Neural progenitor cell (in vitro differentiated cells): ENCODE data around the gene TRAPPC4. TPM values are rescaled to one million over a fixed set of nuclear protein-coding genes. Genes with fewer than 3 reads are reported as not detected.

Source experiments
- DNase-seq: peaks from one replicate; pipeline ENCODE4 v3.0.0-alpha.2; 2016; ENCODE audit warnings: low spot score
- H2AFZ ChIP-seq: fragments of 200-600 bp; sonication (generic); replicated peaks from 2 replicates; pipeline ENCODE4 v1.6.1; 2016; ENCODE audit warnings: antibody characterized with exemption
- H3F3A ChIP-seq: fragments of 200-600 bp; sonication (generic); 2 replicates; pipeline ENCODE4 v1.6.1; 2016; ENCODE audit warnings: antibody characterized with exemption, low read depth
- H3K27ac ChIP-seq: fragments of 200-600 bp; sonication (generic); 2 replicates; pipeline ENCODE4 v1.5.1; 2016; ENCODE audit warnings: mild to moderate bottlenecking
- H3K27me3 ChIP-seq: fragments of 200-600 bp; sonication (generic); 2 replicates; pipeline ENCODE4 v1.6.1; 2016; ENCODE audit warnings: mild to moderate bottlenecking, moderate library complexity
- H3K36me3 ChIP-seq: fragments of 200-600 bp; sonication (generic); 2 replicates; pipeline ENCODE4 v1.5.1; 2016
- H3K4me1 ChIP-seq: fragments of 200-600 bp; sonication (generic); 2 replicates; pipeline ENCODE4 v1.6.1; 2016; ENCODE audit warnings: mixed run types
- H3K4me2 ChIP-seq: fragments of 200-600 bp; sonication (generic); 2 replicates; pipeline ENCODE4 v1.6.1; 2016
- H3K4me3 ChIP-seq: fragments of 200-600 bp; sonication (generic); 2 replicates; pipeline ENCODE4 v1.5.1; 2016
- H3K79me2 ChIP-seq: fragments of 200-600 bp; sonication (generic); 2 replicates; pipeline ENCODE4 v1.6.1; 2016; ENCODE audit warnings: low read depth
- H3K9ac ChIP-seq: fragments of 200-600 bp; sonication (generic); 2 replicates; pipeline ENCODE4 v1.6.1; 2016
- H3K9me3 ChIP-seq: fragments of 200-600 bp; sonication (generic); 2 replicates; pipeline ENCODE4 v1.5.1; 2016; ENCODE audit warnings: low read depth
- H4K20me1 ChIP-seq: fragments of 200-600 bp; sonication (generic); 2 replicates; pipeline ENCODE4 v1.6.1; 2016; ENCODE audit warnings: low read depth
- H3K27ac Mint-ChIP-seq: 3 replicates; pipeline ENCODE4 v1.8.0; 2021; ENCODE audit warnings: mixed read lengths
- H3K27me3 Mint-ChIP-seq: 2 replicates; pipeline ENCODE4 v1.8.0; 2022; ENCODE audit warnings: low read depth, mild to moderate bottlenecking, inconsistent platforms, moderate library complexity, mixed read lengths; ENCODE audit not compliant: insufficient read depth
- H3K36me3 Mint-ChIP-seq: 3 replicates; pipeline ENCODE4 v1.8.0; 2021; ENCODE audit warnings: mixed read lengths
- H3K4me1 Mint-ChIP-seq: 3 replicates; pipeline ENCODE4 v1.8.0; 2021; ENCODE audit warnings: mixed read lengths
- H3K4me3 Mint-ChIP-seq: 3 replicates; pipeline ENCODE4 v1.8.0; 2021; ENCODE audit warnings: mild to moderate bottlenecking, moderate library complexity, mixed read lengths
- H3K9me3 Mint-ChIP-seq: 3 replicates; pipeline ENCODE4 v1.8.0; 2020; ENCODE audit warnings: mixed read lengths
- EZH2 ChIP-seq: fragments of 200-600 bp; sonication (generic); IDR thresholded peaks from 2 replicates; pipeline ENCODE4 v1.6.1; 2017; ENCODE audit warnings: antibody characterized with exemption, mild to moderate bottlenecking, moderate library complexity
- EZH2phosphoT487 ChIP-seq: fragments of 200-600 bp; sonication (generic); IDR thresholded peaks from 2 replicates; pipeline ENCODE4 v1.6.1; 2017; ENCODE audit warnings: antibody characterized with exemption
- total RNA-seq: library from RNA; depleted of rRNA; stranded (reverse); fragments of >200 nt; gene quantifications from 2 replicates; pipeline ENCODE4 v1.2.3, GENCODE V29; 2015; ENCODE audit warnings: low replicate concordance
- TF ChIP-seq, protein P1 (sequence below): fragments of 200-600 bp; sonication (generic); IDR thresholded peaks from 2 replicates; pipeline ENCODE4 v1.5.1; 2017; ENCODE audit warnings: antibody characterized with exemption, mild to moderate bottlenecking

TRAPPC4 gene
- total RNA-seq, 1 donor from 2014 or later: 53.5 TPM

DNA sequence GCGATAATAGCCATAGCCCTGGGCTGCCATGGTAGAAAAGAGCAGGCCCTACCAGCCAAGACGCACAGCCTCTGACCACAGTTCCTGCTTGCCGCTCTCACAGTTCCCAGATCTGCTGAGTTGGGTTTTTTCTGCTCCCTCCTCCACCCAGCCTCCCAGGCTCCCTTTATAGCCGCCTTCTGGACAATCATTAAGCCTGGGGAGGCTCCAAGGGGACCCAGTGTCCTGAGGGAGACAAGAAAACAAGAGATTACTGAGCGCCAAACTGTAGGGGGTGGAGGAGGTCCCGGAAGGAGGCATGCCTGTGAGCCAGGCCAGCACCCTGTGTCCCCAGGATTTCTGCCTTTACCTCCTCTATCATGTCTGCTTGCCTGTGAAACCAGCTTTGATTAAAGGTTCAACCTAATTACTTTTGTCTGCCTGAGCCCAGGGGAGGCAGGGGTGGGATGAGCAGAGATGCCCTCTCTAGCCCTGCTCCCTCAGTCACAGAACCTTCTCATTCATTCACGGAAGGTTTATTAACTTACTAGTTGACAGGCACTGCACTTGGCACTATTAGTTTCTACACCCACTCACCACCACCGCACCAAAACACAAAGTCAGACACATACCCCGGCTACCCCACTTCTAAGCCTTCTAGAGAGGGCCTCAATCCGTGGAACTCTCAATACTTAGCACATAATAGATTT lies 10.9 kb downstream of the TRAPPC4 start:
- Mint-ChIP-seq H3K27ac (peak overlapping the region; percentile 10), H3K36me3 (peaks cover 16% of the 10 kb centered on the region), H3K27me3 (peaks cover 4% of the 10 kb centered on the region), H3K4me1 (peaks cover 17% of the 10 kb centered on the region), H3K9me3 (no peaks in the 10 kb centered on the region), H3K4me3 (peak overlapping the region; percentile 84)
- peaks cover 10% of the 10 kb centered on the region for H3K4me1 ChIP-seq
- no peak overlapping the region for H3K9ac ChIP-seq
- peaks cover 28% of the 10 kb centered on the region for H3K79me2 ChIP-seq
- DNase-seq: peak; percentile 45
- H3K36me3 ChIP-seq: no peaks in the 10 kb centered on the region
- peaks cover 22% of the 10 kb centered on the region for H3F3A ChIP-seq
- H3K9me3 ChIP-seq: no peaks in the 10 kb centered on the region
- peaks cover 22% of the 10 kb centered on the region for H4K20me1 ChIP-seq
- no peaks in the 10 kb centered on the region for H3K27me3 ChIP-seq
- TF ChIP-seq EZH2phosphoT487 (no peak), EZH2 (no peak)
- TF ChIP-seq, protein P1, sequence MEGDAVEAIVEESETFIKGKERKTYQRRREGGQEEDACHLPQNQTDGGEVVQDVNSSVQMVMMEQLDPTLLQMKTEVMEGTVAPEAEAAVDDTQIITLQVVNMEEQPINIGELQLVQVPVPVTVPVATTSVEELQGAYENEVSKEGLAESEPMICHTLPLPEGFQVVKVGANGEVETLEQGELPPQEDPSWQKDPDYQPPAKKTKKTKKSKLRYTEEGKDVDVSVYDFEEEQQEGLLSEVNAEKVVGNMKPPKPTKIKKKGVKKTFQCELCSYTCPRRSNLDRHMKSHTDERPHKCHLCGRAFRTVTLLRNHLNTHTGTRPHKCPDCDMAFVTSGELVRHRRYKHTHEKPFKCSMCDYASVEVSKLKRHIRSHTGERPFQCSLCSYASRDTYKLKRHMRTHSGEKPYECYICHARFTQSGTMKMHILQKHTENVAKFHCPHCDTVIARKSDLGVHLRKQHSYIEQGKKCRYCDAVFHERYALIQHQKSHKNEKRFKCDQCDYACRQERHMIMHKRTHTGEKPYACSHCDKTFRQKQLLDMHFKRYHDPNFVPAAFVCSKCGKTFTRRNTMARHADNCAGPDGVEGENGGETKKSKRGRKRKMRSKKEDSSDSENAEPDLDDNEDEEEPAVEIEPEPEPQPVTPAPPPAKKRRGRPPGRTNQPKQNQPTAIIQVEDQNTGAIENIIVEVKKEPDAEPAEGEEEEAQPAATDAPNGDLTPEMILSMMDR: no peak
- H2AFZ ChIP-seq: no peak overlapping the region
- peak overlapping the region; percentile 71 for H3K4me3 ChIP-seq
- H3K27ac ChIP-seq: peak overlapping the region; percentile 65
- peak overlapping the region; percentile 86 for H3K4me2 ChIP-seq

DNA sequence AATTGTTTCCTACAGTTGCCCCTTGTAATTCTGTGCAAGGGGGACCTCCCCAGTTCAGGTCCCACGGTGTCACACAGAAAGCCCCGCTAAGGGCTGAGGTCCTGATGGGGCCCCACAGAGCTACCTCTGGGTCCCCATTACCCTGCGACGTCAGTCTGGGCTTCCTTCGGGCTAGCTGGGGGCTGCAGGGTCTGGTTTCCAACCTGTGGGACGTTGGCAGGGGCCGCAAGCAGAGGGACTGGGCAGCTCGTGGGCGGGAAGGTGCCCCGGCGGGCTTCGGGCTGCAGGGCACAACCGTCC lies 11.4 kb downstream of the TRAPPC4 start:
- H3K27ac Mint-ChIP-seq: peak overlapping the region; percentile 10
- H3K4me1 ChIP-seq: peaks cover 10% of the 10 kb centered on the region

DNA sequence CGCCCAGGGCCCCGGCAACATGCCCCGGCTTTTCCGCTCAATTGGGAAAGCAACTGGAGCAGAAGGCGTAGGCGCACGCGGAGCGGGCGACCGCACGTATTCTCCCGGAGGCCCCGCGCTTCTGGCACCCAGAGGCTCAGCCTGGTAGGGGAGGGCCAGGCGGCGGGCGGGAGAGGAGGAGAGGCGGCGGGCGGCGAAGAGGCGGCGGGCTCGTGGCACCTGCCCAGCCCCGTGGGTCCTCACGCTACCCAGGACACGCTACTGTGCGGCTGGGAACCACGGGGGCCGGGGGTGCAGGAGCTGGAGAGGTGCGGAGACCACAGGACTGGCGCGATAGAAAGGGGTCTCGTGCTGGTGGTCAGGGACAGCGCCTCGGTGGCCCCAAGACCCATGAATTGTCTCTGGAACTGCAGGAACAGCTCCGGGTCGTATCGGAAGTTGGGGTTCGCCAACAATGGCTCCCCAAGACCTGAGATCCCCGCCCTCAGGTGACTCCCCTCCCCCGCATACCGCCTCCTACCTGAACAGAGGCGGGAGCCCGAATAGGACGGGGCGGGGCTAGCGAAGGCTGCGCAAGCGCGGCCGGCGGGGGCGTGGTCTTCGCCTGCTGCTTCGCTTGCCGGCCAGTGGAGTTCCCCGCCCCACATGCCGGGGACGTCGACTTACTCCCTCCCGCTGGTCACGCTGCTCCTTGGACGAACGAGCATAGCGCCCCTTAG lies 11.9 kb downstream of the TRAPPC4 start, which contains the start of gene SLC37A4:
TSS of gene SLC37A4 (minus strand) at position 549 of the 719 bp plus-strand sequence.
- H3K4me2 ChIP-seq: peak within 1 kb of the TSS; percentile 86
- peaks cover 9% of the 10 kb centered on the region for H3K36me3 Mint-ChIP-seq
- H3K27me3 Mint-ChIP-seq: no peaks in the 10 kb centered on the region
- H3K4me3 ChIP-seq: peak within 1 kb of the TSS; percentile 71
- H3K27me3 ChIP-seq: no peaks in the 10 kb centered on the region
- H4K20me1 ChIP-seq: peaks cover 22% of the 10 kb centered on the region
- H3K4me3 Mint-ChIP-seq: peak within 1 kb of the TSS; percentile 84
- H3K9ac ChIP-seq: peak within 1 kb of the TSS; percentile 2
- TF ChIP-seq, protein P1: no peak
- TF ChIP-seq EZH2: no peak
- TF ChIP-seq EZH2phosphoT487: no peak
- peak; percentile 99 for DNase-seq
- H3K4me1 ChIP-seq: peaks cover 10% of the 10 kb centered on the region
- peak within 1 kb of the TSS; percentile 82 for H3K27ac Mint-ChIP-seq
- H3F3A ChIP-seq: peaks cover 13% of the 10 kb centered on the region
- H3K9me3 Mint-ChIP-seq: no peaks in the 10 kb centered on the region
- H2AFZ ChIP-seq: peak within 1 kb of the TSS; percentile 79
- H3K36me3 ChIP-seq: no peaks in the 10 kb centered on the region
- peaks cover 17% of the 10 kb centered on the region for H3K4me1 Mint-ChIP-seq
- peaks cover 28% of the 10 kb centered on the region for H3K79me2 ChIP-seq
- H3K9me3 ChIP-seq: no peaks in the 10 kb centered on the region
- no peak within 1 kb of the TSS for H3K27ac ChIP-seq

More for the DNA sequence above, 11.4 kb downstream of the TRAPPC4 start:
- Histone ChIP-seq H2AFZ (no peak overlapping the region), H3K27me3 (no peaks in the 10 kb centered on the region), H3K27ac (no peak overlapping the region), H4K20me1 (peaks cover 22% of the 10 kb centered on the region), H3K9me3 (no peaks in the 10 kb centered on the region), H3F3A (peaks cover 18% of the 10 kb centered on the region), H3K36me3 (no peaks in the 10 kb centered on the region), H3K4me3 (peak overlapping the region; percentile 71), H3K4me2 (peak overlapping the region; percentile 86), H3K79me2 (peaks cover 28% of the 10 kb centered on the region), H3K9ac (no peak overlapping the region)
- Mint-ChIP-seq H3K9me3 (no peaks in the 10 kb centered on the region), H3K4me3 (peak overlapping the region; percentile 84), H3K4me1 (peaks cover 17% of the 10 kb centered on the region), H3K36me3 (peaks cover 14% of the 10 kb centered on the region), H3K27me3 (peaks cover 1% of the 10 kb centered on the region)
- TF ChIP-seq EZH2 (no peak), EZH2phosphoT487 (no peak)
- TF ChIP-seq, protein P1: no peak
- no peak for DNase-seq
